Colonic mucosa (tissue), 4 donors: ENCODE results near the gene RAB6A. TPM values are rescaled to one million over a fixed set of nuclear protein-coding genes. Genes with fewer than 3 reads are reported as not detected.
"Not testable (repeated sequence)": the region's sequence is repeated elsewhere in the genome, so short reads cannot be mapped to it uniquely, and the experiment has no call there.

Source experiments
- DNase-seq: peaks from one replicate; pipeline ENCODE4 v3.0.0-alpha.2; 2020
- H3K27ac ChIP-seq: fragments of 200-600 bp; one replicate; pipeline ENCODE4 v1.8.0; 2021
- H3K27me3 ChIP-seq: fragments of 200-600 bp; one replicate; pipeline ENCODE4 v1.8.0; 2021
- H3K36me3 ChIP-seq: fragments of 200-600 bp; one replicate; pipeline ENCODE4 v1.8.0; 2021
- H3K4me1 ChIP-seq: fragments of 200-600 bp; one replicate; pipeline ENCODE4 v1.8.0; 2021; ENCODE audit warnings: mild to moderate bottlenecking
- H3K4me3 ChIP-seq: fragments of 200-600 bp; one replicate; pipeline ENCODE4 v1.8.0; 2021
- H3K9ac ChIP-seq, 2 donors: one replicate each; pipeline ENCODE4 v1.7.0; 2013; ENCODE audit warnings: control low read depth in 2 of 2, low read depth in 2 of 2, low read length in 2 of 2
- H3K9me3 ChIP-seq: fragments of 200-600 bp; one replicate; pipeline ENCODE4 v1.8.0; 2021
- intact Hi-C: fragments of 100-400 bp; cut with DNase I; formaldehyde crosslinking; loops from one replicate; pipeline ENCODE4 v1.14.1; 2022
- total RNA-seq, 2 donors: library from RNA; stranded (reverse); fragmentation: NEBNext Ultra II Directional in 1 of 2; extraction: Animal tissue kit (Norgen Biotek cat#: 25700) in 1 of 2; gene quantifications; one replicate each; pipeline ENCODE4 v1.2.1, GENCODE V29; 2021
- TF ChIP-seq, protein P1 (sequence below): fragments of 200-600 bp; IDR thresholded peaks from one replicate; pipeline ENCODE4 v1.8.0; 2022; ENCODE audit warnings: antibody characterized with exemption, mild to moderate bottlenecking
- donor health status: healthy.
- donor health status: DM: no; HTN: no; CAD: no.
- donor health status: DM: no; HTN: no; CAD: no.

Gene RAB6A
- total RNA-seq, 2 donors from 2014 or later: 160 to 198 TPM

DNA sequence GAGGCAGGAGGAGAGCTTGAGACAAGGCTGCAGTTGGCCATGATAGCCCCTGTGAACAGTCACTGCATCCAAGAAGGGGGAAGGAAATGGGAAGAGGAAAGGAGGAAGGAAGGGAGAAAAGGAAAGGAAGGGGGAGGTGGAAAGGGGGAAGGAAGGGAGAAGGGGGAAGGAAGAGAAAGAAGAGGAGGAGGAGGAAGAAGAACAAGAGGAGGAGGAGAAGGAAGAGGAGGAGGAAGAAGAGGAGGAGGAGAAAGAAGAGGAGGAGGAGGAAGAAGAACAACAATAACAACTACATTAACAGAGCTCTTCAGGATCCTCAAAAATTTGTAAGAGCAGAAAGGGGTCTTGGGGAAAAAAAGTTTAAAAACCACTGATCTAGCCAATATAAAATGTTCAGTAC is 5.2 kb downstream of the RAB6A start:
- H3K4me1 ChIP-seq: peaks cover 14% of the 10 kb centered on the region
- TF ChIP-seq, protein P1, sequence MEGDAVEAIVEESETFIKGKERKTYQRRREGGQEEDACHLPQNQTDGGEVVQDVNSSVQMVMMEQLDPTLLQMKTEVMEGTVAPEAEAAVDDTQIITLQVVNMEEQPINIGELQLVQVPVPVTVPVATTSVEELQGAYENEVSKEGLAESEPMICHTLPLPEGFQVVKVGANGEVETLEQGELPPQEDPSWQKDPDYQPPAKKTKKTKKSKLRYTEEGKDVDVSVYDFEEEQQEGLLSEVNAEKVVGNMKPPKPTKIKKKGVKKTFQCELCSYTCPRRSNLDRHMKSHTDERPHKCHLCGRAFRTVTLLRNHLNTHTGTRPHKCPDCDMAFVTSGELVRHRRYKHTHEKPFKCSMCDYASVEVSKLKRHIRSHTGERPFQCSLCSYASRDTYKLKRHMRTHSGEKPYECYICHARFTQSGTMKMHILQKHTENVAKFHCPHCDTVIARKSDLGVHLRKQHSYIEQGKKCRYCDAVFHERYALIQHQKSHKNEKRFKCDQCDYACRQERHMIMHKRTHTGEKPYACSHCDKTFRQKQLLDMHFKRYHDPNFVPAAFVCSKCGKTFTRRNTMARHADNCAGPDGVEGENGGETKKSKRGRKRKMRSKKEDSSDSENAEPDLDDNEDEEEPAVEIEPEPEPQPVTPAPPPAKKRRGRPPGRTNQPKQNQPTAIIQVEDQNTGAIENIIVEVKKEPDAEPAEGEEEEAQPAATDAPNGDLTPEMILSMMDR: no peak
- no peak for DNase-seq
- H3K9ac ChIP-seq: no peak overlapping the region
- intact Hi-C loops: no loop called here
- no peaks in the 10 kb centered on the region for H3K27me3 ChIP-seq
- H3K27ac ChIP-seq: no peak overlapping the region
- no peak overlapping the region for H3K4me3 ChIP-seq
- H3K9me3 ChIP-seq: no peaks in the 10 kb centered on the region
- no peaks in the 10 kb centered on the region for H3K36me3 ChIP-seq

DNA sequence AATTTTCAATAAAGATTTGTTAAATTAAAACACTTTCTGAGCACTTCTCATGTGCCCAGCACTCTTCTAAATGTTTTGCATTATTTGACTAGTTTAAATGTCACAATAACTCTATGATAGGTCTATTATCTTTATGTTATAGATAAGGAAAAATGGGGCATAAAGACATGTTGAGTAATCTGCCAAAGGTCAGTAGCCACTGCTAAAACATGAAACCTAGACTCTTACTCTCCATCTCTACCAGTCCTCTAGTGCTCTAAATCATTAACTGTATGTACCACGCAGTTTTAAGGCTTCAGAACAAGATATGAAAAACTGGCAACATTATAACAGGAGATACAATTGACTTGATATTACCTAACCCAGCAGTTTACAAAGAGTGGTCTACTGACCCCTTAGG is 6.9 kb downstream of the RAB6A start:
- Histone ChIP-seq H3K27me3 (no peaks in the 10 kb centered on the region), H3K27ac (no peak overlapping the region), H3K9ac (no peak overlapping the region), H3K4me1 (peaks cover 20% of the 10 kb centered on the region), H3K36me3 (no peaks in the 10 kb centered on the region), H3K9me3 (no peaks in the 10 kb centered on the region), H3K4me3 (no peak overlapping the region)
- intact Hi-C loops: no loop called here
- TF ChIP-seq, protein P1: no peak
- DNase-seq: no peak

DNA sequence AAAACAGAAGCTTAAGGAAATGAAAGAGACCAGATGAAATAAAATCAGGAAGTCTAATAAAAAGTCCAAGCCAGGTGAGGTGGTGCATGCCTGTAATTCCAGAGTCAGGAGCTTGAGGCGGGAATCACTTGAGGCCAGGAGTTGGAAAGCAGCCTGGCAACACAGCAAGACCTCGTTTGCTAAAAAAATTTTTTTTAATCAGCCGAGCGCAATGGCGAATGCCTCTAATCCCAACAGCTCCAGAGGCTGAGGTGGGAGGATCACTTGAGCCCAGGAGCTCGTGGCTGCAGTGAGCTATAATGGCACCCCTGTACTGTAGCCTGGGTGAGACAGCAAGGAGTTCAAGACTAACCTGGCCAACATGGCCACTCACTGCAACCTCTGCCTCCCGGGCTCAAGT is 8.0 kb downstream of the RAB6A start:
- peaks cover 12% of the 10 kb centered on the region for H3K4me1 ChIP-seq
- H3K36me3 ChIP-seq: no peaks in the 10 kb centered on the region
- intact Hi-C loops: no loop called here
- H3K4me3 ChIP-seq: no peak overlapping the region
- H3K9me3 ChIP-seq: no peaks in the 10 kb centered on the region
- H3K27me3 ChIP-seq: no peaks in the 10 kb centered on the region
- H3K9ac ChIP-seq: no peak overlapping the region
- no peak overlapping the region for H3K27ac ChIP-seq
- DNase-seq: no peak
- TF ChIP-seq, protein P1: no peak

DNA sequence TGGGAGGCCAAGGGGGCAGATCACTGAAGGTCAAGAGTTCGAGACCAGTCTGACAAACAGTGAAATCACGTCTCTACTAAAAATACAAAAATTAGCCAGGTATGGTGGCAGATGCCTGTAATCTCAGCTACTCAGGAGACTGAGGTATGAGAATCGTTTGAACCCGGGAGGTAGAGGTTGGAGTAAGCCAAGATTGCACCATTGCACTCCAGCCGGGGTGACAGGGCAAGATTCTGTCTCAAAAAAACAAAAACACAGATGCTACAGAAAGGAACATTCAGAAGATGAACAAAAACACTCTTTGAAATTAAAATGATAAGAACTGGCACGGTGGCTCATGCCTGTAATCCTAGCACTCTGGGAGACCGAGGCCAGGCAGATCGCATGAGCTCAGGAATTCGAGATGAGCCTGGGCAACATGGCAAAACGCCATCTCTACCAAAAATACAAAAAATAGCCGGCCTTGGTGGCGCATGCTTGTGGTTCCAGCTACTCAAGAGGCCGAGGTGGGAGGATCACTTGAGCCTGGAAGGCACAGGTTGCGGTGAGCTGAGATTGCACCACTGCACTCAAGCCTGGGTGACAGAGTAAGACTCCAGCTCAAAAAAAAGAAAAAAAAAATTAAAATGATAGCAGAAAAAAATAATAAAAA is 8.5 kb downstream of the RAB6A start:
- Histone ChIP-seq H3K36me3 (no peaks in the 10 kb centered on the region), H3K27me3 (no peaks in the 10 kb centered on the region), H3K9me3 (no peaks in the 10 kb centered on the region), H3K27ac (no peak overlapping the region), H3K9ac (no peak overlapping the region), H3K4me3 (no peak overlapping the region), H3K4me1 (peaks cover 12% of the 10 kb centered on the region)
- TF ChIP-seq, protein P1: no peak
- intact Hi-C loops: no loop called here
- no peak for DNase-seq

DNA sequence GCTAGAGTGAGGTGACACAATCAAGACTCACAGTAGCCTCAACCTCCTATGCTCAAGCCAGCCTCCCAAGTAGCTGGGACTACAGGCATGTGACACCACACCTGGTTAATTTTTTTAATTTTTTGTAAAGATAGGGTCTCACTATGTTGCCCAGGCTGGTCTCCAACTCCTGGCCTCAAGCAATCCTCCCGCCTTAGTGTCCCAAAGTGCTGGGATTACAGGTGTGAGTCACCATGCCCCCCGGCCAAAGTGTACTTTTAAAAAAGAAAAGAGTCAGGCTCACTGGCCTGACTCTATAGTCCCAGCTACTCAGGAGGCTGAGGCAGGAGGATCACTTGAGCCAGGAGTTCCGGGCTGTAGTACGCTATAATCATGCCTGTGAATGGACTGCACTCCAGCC is 10.0 kb downstream of the RAB6A start:
- intact Hi-C loops, H3K4me3 ChIP-seq, H3K27ac ChIP-seq, H3K9me3 ChIP-seq, H3K36me3 ChIP-seq, DNase-seq, H3K27me3 ChIP-seq, H3K9ac ChIP-seq: not testable (repeated sequence)
- peaks cover 12% of the 10 kb centered on the region for H3K4me1 ChIP-seq

DNA sequence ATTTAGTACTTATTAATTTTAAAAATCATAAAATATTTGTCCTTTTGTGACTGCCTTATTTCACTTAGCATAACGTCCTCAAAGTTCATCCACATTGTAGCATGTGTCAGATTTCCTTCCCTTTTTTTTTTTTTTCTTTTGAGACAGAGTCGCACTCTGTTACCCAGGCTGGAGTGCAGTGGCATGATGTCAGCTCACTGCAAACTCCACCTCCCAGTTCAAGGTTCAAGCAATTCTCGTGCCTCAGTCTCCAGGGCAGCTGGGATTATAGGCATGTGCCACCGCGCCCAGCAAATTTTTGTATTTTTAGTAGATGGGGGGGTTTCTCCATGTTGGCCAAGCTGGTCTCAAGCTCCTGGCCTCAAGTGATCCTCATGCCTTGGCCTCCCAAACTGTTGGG is 10.6 kb downstream of the RAB6A start:
- peak; percentile 41 for DNase-seq
- intact Hi-C loops: no loop called here
- Histone ChIP-seq H3K4me3 (no peak overlapping the region), H3K9me3 (no peaks in the 10 kb centered on the region), H3K27ac (no peak overlapping the region), H3K4me1 (peaks cover 12% of the 10 kb centered on the region), H3K36me3 (no peaks in the 10 kb centered on the region), H3K9ac (no peak overlapping the region), H3K27me3 (no peaks in the 10 kb centered on the region)
- TF ChIP-seq, protein P1: no peak
